H54 (cell line): Measurements from ENCODE around the gene ZFYVE28.
"Not testable (repeated sequence)": the region's sequence is repeated elsewhere in the genome, so short reads cannot be mapped to it uniquely, and the experiment has no call there.

Experiments
- DNase-seq: peaks from one replicate; pipeline ENCODE4 v3.0.0; 2011; ENCODE audit warnings: low spot score, mixed read lengths; ENCODE audit not compliant: insufficient read length
- FAIRE-seq: peaks from 3 replicates; lab custom pipeline; 2011; peaks lifted over from hg19 to GRCh38; lab: Jason Lieb, UNC
- POLR2A ChIP-seq: IDR thresholded peaks from 2 replicates; pipeline ENCODE4 v1.6.1; 2011; ENCODE audit warnings: low read depth, mild to moderate bottlenecking, low read length

ZFYVE28 gene

DNA sequence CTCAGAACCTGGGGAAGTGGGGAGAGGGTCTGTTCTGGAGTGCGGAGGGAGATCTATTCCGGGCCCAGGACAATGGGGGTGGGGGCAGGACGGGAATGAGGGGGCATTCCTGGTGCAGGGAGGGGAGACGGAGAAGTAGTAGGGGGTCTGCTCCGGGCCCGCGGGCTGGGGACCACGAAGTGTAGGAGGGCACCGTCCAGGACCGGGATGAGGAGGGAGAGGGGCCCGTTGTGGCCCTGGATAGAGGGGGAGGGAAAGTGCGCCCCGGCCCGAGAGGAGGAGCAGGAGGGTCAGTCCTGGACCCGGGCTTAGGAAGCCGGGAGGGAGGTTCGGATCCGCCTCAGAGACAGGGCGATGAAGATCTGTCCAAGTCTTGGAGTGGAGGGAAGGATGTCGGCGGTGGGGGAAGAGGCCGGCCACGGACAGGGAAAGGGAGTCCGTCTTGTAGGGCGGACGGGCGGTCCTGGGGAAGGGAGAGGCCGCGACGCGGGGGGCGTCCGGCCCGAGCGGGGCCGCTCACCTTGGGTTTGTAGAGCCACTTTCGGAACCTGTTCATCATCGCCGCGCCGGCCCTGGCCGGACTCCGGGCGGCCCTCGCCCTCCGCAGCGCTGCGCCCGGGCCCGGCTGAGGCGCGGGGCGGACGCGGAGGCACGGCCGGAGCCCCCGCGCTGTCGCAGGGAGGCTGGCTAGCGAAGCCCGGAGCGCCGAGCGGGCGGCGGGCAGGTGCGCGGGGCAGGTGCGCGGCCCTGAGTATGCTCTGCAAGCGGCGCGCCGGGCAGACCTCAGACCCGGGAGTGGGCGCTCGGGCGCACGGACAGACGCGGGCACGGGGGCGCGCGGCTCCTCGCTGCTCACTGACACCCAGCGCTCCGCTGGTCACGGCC is at the start of gene ZFYVE28:
Gene ZFYVE28 (minus strand): TSS at position 881 of the 885 bp plus-strand sequence. CDS start 322 bp downstream, at position 559.
- TF ChIP-seq POLR2A = no peak
- FAIRE-seq (no peak), DNase-seq (no peak)

- not testable (repeated sequence) for FAIRE-seq, DNase-seq
Observed at GRCh38 chr4:2465544-2465943, 47.1 kb upstream of the ZFYVE28 start.

DNA sequence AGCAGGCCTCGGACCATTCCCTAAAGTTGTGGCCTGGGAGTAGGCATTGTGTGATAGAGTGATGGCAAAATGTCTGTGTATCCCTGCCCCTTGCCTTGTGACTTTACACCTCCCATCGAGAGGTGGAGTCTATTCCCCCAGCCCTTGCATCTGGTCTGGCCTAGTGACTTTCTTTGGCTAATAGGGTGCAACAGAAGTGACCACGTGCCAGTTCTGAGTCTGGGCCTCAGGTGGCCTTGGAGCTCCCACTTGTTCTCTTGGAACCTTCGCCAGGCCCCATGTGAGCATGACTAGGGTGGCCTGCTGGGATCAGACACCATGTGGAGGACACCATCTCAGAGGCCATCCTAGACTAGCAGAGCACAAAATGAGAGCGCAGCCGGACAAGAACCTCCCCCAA is 46.6 kb upstream of the ZFYVE28 start:
- DNase-seq (no peak), FAIRE-seq (no peak)
- no peak for TF ChIP-seq POLR2A

DNA sequence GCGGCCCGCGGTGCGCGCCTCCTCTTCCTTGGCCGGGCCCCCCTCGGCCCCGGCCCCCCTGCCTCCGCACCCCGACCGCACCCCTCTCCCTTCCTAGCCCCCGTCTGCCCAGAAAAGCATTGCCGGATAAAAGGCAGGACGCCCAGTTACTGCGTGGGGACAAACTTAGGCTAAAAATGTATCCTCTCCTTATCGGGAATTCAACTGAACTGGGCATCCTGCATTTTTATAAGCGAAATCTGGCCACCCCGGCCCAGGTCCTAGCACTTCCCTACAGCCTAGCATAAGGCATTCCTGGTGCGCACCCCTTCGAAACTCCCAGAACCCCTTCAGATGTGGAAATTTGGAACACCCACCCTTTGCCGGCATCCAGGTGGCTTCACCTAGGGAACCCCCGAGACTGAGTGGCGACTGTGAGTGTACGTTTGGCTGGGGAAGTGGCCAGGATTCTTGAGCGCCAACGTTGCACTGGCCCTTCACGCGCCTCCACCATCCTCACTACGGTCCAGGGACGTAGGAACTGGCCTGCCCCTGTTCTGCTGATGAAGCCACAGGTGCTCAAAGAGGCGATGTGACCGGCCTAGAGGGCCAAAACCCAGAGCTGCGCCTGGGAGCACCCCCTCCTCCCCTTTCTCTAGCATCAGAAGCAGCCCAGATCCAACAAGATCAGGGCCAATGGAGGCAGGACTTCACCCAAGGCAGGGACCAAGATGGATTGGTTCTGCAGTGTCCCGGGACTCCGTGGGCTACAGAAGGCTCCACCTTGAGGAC is 44.7 kb upstream of the ZFYVE28 start:
- FAIRE-seq (no peak), DNase-seq (no peak)
- TF ChIP-seq POLR2A = no peak

DNA sequence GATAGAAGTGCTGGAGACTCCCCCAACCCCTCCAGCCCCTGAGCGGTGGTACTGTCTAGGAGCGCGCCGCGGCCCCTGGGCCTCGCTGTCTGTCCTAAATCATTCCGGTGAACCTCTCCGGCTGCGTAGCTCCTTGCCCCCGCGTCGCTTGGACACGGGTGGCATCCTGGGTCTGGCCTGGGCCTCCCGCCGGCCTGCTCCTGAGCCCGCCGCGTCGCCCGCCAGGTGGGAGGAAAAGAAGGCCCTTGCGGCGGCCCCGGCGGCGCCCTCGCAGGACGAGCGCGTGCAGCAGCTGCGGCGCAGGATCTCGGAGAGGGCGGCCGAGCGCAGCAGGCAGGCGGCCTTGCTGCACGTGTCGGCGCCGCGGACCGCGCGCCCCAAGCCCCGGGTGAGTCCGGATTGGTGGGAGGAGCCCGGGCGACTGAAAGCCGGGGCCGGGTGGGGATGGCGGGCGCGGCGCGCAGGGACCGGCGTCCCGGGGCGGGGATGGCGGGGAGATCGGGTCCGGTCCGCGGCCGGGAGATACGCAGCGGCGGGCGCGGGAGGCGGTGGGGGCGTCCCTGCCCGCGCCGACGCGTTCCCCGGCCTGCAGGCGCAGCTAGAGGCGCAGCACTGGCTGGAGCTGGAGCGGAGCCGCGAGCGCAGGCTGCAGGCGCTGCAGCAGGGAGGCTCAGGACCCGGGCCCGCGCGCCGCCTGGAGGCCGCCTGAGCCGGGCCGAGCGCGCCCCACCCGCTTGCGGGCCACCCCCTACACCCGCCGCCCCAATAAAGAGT is 44.0 kb upstream of the ZFYVE28 start:
- TF ChIP-seq POLR2A = no peak
- FAIRE-seq (no peak), DNase-seq (no peak)

DNA sequence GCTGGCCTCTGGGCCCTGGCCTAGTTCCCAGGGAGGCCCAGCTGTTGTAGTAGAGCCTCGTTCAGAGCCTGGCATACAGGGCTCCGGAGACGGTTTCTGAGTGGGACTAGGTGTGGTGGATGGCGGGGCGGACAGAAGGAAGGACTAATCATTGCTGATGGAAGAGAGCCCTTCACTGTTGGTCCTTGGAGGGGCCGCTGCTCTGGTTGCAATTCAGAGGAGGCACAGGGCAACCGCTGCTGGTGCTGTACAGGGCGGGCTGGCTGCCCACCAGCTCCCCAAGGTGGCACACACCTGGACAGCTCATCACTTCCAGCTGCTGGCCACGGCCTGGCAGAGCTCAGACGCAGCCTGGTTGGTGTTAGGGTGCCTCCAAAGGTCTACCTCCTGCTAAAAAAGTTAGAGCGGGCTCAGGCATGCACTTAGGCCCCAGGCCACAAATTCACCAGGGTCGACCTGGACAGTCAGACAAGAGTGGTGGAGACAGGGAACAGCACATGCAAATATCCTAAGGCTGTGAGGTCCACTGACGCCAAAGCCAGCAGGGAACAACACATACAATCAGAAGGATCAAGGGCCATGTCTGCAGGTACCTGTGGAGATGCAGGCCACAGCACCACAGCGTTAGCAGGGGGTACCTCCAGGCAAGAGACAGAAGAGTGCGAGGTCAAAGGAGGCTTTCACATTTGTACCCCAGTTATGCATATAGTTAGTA is 43.0 kb upstream of the ZFYVE28 start:
- no peak for TF ChIP-seq POLR2A
- DNase-seq = no peak
- FAIRE-seq = no peak

DNA sequence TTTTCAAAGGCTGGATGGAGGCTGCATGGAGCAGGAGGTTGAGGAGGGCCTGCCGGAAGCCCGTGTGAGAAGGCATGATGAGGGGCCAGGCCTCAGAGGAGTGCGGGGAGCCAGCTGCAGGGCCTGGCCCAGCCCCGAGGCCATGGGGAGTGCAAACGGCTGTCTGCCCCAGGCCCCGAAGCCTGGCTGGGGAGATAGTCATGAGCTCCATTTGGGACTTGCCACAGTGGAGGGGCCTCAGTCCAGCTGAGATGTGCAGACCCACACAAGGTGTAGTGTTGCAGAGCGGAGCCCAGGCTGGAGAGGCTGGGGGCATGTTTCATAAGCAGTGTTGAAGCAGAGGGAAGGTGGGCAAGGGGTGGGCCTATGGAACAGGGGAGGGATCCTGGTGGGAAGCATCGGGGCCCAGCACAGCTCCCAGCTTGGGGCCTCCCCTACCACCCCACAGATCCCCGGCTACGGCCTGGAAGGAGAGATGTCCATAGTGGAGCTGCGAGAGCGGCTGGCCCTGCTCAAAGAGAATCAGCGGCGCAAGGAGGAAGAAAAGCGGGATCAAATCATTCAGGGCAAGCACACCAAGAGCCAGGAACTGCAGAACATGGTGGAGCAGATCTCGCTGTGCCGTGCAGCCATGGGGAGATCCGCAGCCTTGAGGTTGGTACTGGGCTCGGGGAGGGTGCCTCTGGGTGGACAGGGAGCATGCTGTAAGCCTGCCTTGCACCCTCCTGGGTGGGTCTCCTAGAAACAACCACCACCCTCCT is 41.3 kb upstream of the ZFYVE28 start:
- TF ChIP-seq POLR2A = no peak
- DNase-seq = no peak

DNA sequence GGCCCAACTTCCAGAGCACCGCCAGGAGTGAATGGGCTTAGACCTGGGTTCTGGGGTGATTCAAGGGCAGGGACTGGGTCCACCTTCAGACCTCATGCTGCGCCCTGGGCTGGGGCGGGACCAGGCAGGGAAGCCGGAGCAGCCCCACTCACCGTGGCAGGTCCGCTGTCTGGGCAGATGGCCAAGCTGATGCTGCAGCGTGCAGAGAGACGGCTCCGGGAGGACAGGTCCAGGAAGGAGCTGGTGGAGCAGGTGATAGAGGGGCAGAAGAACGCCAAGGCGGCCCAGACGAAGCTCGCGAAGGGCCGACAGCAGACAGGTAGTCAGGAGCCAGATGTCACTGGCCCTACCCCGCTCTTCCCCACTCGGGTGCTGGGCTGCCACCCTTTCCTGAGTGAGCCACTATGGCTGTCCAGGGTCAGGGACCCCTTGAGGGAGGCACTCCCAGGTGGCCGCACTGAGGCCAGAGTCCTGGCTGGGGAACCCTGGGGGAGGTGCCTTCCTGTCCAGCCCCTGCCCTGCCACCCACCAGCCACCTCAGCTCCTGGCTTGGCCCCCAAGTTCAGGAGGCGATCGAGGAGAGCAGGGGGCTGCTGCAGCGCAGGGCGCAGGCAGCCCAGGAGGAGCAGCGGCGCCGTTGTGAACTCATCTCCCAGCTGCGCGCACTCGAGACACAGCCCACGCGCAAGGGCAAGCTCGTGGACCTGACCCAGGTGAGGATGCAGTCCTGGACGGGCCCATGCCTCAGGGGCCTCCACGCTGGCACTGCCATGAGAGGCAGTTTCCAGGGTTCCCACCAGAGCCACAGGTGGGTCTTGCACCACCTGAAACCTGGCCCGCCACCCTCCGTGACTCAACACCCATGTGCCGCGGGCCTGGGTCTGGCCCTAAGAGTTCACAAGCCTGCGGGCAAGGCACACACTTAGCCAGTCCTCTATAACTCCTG is 40.4 kb upstream of the ZFYVE28 start:
- no peak for TF ChIP-seq POLR2A
- DNase-seq (no peak), FAIRE-seq (no peak)

More for the DNA sequence above, 41.3 kb upstream of the ZFYVE28 start:
- no peak for FAIRE-seq

GRCh38 chr4:2457481-2458295 is 39.2 kb upstream of the ZFYVE28 start:
- no peak for TF ChIP-seq POLR2A
- FAIRE-seq (no peak), DNase-seq (no peak)

DNA sequence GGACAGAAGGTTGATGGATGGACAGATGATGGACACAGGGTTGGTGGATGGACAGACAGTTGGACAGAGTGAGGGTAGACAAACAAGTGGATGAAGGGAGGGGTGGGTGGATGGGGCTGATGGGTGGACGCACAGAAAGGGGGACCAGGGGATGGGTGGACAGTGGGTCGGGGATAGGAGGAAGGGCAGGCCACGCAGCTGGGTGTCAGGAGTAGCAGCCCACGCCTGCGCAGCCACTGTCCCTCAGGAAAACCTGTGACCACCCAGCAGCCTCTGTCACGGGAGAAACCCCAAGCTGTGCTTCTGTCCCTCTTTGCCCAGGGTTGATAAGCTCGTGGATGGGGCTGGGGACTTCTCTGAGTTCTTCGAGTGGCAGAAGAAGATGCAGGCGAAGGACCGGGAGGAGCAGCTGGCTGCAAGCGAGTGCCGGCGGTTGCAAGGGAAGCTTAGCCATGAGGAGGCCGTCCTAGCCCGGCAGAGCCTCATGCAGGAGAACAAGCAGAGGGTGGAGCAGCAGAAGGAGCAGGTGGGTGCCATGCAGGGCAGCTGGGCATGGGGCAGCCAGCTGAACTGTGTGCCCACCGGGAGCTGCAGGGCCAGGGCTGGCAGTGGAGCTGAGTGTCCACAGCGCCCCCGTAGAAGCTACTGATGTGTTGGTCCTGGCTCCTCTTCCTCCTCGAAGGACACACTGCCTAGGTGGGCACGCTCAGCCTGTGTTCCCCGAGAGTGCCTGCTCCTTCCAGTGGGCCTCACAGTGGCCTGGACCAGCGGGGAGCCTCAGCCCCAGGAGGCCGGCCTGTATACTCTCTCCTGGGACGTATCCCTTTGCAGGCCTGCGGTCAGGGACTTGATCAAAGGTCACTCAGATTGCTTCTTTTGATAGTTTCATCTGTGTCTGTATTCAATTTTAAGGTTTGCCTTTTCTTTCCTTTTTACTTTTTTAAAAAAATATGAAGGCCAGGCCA is 33.7 kb upstream of the ZFYVE28 start:
- TF ChIP-seq POLR2A = no peak
- no peak for DNase-seq
- FAIRE-seq = no peak
